NCI-H510A treated with DMSO at 0.1 percent for 48 hours (cell line): ENCODE results near the gene PRKAG2.
"Not testable (repeated sequence)": the region's sequence is repeated elsewhere in the genome, so short reads cannot be mapped to it uniquely, and the experiment has no call there.

Source experiments
- DNase-seq: peaks from one replicate; lab custom pipeline; 2025; lab: John Stamatoyannopoulos, UW

Gene PRKAG2

DNA sequence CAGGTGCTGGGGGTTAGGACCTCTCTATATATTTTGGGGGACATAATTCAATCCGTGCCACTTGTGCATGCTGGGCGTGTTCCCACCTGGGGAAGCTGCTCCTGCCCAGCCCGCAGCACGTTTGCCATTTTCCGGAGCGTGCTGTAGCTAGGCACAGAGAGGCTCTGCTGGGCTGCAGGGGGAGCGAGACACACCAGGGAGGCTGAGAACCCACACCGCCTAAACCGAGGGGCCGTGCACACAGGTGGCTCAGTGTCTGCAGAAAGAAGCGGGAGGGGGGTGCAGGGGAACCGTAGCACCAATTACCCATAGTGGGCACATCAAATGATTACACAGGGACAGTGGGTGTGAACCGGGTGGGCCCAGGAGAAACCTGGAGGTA is 27.0 kb downstream of the PRKAG2 start:
- no peak for DNase-seq

DNA sequence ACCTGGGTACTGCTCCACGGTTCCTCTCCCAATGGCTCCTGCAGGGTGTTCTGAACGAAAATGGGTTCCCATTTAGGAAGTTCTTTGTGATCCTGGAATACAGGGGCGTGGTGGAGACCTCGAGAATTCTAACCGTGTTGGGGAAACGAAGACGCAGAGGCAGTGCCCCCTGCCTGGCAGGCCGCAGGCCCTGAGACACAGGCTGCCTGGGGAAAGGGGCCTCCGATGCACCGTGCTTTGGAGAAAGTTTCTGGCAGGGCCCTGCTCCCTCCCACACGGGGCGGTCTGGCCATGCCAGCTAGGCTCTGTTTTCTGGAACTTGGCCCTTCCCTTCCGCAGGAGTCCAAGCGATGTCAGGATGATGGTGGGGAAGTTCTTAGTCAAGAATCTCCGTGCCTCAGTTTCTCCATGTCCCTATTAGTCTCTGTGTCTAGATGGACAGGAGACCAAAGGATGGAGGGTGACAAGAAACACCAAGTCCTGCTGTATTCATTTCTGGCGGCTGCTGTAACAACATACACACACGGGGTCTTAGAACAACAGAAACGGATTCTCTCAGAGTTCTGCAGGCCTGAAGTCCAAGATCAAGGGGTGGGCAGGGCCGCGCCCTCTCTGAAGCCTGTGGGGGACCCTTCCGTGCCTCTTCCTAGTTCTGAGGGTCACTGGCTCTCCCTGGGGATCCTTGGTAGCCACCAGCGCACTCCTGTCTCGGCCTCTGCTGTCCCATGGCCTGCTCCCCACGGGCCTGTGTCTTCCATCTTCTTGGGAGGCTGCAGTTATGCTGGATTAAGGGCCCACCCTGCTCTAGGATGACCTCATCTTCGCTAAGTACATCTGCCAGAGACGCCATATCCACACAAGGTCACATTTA is 27.7 kb downstream of the PRKAG2 start:
- no peak for DNase-seq

DNA sequence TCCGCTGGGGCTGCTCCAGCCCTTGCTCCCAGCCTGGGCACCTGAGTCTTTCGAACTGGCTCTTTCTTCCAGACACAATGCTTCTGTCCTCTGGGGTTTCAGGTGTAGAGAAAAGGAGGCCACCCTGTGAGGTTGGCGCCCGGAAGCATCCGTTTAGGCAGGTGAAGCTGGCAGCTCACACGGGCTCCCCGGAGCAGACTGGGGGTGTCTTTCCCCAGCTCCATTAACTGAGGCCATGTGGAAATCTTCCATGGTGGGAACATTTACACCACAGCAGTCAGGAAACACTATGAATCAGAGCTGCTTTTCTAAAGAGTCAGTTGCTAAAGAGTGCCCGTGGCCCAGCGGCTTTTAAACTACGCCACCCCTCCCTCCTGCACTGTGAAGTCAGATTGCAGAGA is 29.2 kb downstream of the PRKAG2 start:
- no peak for DNase-seq

DNA sequence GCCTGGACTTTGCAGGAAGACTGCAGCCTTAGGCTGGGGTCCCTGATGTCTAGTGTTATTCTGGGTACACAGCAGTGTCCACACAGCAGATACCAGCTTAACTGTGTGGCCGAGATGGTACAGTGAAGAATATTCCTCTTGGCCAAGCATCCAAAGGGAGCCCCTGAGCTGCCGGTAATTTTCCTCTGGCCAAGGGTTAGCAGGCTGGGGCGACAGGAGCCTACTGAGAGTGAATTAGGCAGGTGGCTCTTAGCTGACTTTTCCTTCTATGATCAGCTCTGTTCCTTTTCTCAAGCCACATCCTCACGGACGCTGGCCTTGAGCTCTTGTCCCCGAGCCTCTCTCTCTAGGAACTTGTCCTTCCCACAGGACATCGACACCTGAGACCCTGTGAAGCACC is 29.8 kb downstream of the PRKAG2 start:
- no peak for DNase-seq

DNA sequence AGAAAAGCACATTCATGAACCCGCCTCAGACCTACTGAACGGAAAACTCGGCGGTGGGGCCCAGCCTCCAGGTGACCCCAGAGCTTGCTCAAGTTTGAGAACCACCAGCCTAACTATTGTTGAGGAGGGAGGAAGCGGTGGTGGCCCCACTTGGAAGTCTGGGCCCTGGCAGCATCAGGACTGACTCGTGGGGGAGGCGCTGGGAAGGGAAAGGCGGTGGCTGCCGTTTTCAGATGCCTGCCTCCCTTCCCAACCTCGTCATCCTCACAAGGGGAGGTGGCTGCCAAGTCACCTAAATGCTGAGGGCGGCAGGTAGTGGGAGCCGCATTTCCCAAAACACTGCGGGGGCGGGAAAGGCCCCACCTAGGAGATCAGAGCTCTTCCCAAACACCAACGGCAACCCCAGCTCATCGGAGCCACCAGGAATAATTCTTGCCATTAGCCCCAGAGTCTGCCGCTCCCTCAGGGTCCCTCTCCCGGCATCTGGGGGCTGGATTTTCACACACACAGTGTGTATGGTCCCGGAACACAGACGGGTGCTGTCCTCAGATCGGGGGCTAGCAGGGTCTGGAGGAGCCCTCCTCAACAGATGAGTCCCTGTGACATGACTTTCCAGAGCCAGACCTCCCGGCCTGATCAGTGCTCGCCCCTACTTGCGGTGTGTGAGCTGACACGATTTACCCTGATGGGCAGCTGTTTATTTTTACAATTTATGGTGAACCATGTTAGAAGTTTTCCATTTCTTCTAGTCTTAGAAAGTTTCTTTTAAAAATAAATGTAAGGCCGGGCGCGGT is 31.3 kb downstream of the PRKAG2 start:
- no peak for DNase-seq

DNA sequence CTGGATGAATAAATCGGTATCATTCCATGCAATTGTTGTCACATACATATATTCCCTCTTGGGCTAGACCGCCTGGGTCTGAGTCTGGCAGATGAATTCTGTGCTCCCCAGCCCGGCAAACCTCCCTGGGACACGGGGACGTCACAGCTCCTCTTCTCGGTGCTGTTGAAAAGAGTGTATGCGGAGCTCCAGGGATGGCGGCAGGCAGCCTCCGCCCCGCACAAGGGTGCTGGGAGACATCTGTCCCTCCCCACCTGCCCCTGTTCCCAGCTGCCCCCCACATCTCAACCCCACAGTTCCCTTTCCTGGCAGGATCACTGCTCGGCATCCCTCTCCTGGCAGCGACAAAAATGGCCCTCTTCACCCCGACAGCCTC is 32.1 kb downstream of the PRKAG2 start:
- no peak for DNase-seq

DNA sequence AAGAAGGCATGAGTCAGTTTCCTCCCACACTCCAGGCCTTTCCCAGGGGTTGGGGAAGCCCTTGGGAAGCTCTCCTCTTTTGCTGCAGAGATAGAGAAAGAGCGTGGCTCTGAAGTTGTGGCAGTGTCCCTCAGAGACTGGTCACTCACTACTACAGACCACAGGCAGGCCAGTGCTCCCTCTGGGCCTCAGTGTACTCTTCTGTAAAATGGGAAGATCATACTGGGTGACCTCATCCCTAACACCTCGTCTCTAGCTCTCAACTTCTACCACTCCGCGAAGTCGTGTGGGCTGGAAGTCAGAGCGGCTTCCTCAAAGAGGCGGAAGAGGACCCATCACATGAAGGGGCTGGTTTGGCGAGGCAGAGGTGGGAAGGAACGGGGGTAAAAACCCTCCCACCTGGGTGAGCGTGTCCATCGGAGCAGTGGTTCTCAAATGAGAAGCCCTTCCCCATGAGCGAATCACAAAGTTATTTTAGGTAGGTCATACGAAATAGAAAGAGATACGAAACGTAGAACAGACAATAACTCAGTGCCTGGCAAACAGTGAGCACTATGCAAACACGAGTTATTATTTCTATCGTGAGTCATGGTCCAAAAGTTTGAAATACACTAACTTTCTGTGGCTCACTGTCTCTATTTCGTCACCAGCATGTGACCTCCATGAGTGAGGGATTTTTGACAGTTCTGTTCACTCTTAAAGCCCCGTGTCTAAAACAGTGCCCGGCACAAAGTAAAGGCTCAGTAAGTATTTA is 32.7 kb downstream of the PRKAG2 start:
- no peak for DNase-seq

DNA sequence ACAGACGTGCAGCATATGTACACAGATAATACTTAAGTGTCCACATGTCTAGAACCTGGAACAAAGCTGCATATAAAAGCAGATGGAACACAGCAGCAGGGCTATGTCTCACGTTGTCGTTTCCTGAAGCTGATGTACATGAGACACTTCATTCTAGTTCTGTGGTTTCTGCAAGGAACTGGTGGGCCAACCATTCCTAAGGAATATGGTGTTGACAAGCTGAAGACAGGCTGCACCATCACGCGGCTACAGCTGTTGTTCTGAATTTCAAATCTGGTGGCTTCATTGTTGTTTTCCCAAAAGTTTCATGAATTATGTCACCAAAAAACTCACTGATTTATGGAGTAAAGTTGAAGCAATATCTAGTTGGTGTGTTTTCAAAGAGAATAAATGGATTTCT is 33.7 kb downstream of the PRKAG2 start:
- no peak for DNase-seq

DNA sequence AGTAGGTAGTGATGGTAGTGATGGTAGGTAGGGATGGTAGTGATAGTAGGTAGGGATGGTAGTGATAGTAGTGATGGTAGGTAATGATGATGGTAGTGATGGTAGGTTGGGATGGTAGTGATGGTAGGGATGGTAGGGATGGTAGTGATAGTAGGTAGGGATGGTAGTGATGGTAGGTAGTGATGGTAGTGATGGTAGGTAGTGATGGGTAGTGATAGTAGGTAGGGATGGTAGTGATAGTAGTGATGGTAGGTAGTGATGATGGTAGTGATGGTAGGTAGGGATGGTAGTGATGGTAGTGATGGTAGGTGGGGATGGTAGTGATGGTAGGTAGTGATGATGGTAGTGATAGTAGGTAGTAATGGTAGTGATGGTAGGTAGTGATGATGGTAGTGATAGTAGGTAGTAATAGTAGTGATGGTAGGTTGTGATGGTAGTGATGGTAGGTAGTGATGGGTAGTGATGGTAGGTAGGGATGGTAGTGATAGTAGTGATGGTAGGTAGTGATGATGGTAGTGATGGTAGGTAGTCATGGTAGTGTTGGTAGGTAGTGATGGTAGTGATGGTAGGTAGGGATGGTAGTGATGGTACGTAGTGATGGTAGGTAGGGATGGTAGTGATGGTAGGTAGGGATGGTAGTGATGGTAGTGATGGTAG is 35.4 kb downstream of the PRKAG2 start:
- not testable (repeated sequence) for DNase-seq

DNA sequence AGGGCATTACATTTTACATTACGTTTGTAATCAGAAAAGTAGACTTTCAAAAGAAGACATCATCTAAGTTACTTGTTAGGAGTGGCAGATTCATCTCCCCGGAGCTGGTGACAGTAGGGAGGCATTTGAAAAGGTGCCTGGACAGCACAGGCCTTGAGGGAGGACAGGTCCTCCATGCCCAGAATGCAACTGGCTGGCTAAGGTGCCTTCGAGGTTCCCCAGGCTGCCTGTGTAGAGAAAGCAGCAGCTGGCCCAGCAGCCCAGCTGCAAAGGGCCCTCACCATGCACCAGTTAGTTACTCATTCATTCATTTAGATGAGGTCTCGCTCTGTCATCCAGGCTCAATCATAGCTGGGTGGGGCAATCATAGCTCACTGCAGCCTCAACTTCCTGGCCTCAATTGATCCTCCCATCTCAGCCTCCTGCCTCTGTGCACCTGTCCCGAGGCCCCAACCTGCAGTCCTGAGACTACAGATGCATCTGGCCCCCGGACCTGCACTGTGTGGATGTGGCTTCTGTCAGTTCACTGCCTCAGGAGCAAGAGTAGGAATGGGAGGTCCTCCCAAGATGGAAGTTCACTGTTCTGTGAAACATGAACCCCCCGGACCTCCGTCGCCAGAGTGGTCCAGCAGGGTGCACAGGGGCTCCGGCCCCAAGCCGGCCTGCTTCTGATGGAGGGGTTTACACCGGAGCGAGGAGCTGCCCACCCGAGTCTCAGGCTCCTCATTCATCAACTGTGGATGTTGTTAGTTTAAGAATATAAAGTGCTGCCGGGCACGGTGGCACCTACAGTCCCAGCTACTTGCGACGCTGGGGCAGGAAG is 36.6 kb downstream of the PRKAG2 start:
- DNase-seq, result no peak

DNA sequence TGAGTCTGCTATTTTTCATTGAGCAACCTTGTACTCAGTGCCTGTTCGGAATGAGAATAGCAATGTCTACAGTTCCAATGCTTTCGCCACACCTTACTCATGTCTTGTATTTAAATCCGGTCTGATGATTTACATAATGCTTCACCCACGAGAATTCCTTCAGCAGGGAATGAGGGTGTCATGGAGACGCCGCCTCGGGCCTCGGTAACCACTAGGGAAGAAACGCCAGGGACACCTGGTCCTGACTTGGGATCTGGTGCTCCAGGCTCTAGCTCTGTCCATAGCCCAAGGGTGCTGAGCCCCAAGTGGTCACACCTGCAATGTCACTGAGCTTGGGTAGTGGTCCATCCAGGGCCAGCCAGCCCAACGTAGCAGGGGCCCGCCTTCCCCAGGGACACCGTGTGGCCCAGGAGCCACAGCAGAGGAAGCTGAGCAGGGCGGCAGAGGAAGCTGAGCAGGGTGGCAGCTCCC is 37.4 kb downstream of the PRKAG2 start:
- DNase-seq, result no peak

DNA sequence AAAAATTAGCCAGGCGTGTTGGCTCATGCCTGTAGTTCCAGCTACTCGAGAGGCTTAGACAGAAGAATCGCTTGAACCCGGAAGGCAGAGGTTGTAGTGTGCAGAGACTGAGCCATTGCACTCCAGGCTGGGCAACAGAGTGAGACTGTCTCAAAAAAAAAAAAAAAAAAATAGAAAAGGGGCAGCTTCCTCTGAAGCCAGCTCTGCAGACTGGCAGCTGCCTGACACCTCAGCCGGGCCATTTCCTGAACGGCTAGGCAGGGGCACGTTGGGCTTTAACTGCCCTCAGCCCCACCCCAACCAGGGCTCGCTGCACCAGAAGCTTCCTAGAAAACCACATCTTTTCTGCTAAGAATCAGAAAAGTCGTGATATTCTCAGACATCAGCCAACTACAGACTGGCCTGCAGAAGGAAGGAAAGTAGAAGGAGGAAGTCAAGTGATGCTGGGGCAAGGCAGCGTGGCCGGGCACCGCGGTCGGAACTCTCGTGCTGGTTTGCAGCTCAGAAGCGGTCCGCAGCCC is 38.0 kb downstream of the PRKAG2 start:
- DNase-seq, result no peak

DNA sequence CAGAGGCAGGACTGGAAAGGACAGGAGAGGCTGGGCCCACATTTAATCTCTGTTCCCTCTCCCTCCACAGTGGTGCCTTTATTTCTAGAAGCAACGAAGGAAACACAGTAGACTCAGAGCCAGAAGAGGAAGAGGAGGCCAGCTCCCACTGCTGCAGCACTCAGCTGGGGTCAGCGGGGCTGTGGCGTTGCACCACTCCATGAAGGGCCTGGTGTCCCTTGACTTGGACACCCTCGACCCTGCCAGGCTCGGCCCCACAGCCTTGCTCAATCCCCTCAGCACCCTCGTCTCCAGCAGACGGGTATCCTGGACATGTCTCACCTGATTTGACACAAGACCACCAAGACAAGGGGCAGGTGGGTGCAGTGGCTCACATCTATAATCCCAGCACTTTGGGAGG is 38.8 kb downstream of the PRKAG2 start:
- DNase-seq, result no peak

DNA sequence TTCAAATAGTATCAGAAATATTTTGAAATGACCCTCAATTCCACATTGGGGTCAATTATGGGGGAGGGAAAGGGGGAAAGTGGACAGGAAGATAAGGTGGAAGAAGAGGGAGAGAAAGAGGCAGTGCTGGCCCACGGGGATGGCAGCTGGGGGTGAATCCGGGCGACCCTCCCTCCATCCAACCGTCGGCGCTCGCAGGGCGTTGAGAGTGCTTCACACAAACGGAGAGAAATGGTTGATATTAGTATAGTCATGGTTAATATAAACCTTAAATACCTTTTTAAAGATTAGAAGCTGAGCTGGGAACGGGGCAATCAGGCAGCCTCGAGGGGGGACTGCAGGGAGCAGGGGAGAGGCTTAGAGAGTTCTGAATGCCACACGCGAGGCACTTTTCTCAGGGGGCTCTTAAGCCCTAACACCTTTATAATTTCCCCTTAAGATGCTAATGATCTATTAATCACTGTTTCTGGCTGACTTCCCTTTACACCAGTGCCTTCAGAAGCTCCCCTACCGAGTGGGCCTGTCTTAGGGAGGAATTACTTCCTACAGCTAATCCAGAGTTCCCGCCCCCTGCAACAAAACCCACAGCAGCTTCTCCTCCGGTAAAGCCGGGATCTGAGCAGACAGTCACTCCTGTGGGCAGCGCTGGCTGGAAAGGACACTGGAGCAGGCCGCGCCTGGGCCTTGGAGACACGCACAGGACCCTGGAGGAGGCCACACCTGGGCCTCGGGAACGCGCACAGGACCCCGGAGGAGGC is 39.5 kb downstream of the PRKAG2 start:
- no peak for DNase-seq

DNA sequence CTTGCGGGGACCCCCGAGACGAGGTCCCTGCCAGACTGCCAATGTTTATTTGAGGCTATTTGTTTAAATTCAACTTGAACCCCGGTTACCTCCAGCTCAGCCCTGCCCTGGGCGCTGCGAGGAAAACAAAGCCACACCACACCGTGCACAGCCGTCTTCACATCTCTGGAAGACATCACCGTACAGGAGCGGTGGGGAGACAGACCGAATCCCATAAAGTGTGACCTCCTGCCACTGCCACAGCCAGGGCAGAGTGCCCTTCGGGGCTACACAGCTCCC is 40.0 kb downstream of the PRKAG2 start:
- DNase-seq, result no peak

DNA sequence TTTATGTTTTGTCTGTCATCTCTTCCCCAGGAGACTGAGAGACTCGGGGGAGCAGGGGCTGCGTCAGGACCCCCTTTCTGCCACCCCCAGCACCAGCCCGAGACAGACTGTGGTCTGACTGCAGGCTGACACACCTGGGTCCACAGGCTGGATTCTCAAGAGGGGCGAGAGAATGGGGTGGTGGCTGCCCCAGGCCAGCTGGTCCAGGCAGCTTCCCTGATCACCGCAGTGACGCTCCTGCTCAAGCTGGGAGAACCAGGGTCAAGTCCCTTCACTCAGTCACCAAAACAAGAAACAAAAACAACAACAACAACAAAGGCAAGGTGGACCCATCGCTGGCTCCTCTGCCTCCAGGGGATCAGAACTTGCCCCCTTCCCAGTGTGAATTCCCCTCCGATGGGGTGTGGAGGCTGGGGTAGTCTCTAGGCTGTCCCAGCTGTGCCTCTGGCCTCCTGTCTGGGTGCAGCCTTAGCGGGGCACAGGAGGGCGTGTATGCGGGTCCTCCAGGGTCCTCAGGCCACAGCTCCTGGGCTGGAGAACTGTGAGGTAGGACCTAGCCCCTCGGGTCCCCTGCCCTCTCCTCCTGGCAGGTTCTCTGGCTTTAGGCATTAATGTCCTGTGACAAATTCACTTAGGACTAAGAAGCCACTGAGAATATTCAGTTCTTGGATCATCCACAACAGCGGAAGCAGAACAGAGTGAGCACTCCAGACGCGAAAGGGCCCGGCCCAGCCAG is 40.6 kb downstream of the PRKAG2 start:
- DNase-seq, result no peak

DNA sequence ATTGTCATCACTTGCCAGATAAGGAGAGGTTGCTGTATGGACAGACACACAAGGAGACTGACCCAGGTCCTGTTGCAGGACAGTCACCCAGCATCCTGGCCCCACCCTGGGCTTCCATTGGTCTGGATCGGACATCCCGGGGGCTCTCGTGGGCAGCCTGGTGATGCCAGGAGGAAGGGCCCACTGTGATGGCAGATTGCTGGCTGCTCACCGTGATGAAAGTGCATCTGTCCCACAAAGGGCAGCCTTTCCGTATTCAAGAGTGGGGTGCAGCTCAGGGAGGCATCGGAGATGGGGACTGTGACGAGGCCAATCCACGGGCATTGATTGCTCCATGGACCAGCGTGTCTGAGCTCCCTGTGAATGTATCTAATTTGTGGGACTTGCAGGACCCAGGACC is 41.3 kb downstream of the PRKAG2 start:
- DNase-seq, result no peak

DNA sequence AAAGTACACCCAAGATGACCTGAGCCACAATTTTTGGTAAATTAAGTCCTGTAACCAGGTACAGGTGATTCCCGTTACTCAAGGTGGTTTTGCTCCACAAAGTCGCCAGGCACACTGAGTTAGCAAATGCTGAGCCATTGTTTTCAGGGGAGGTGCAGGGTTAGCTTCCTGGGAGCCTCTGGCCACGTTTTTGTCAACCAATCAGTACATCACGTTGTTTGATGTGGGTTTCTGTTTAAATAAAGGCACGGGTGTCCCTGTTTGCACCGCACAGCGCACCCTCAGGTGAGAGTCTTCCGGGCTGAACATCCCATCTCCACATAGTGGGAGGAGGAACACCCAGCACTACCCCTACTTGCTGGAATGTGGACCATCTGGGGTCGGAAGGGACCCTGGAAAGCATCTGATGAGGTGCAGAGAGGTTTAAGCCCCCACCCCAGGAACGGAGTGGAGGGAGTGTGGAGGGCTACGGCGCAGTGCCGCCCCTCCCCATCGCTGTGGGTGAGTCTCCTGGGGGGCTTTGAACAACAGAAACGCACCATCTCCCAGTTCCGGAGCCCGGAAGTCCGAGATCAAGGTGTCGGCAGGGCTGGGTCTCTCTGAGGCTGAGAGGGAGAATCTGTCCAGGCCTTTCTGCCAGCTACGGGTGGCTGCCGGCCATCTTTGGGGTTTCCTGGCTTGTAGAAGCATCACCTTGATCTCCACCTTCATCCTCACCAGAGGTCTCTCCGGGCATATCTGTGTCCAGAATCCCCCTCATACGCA is 42.5 kb downstream of the PRKAG2 start:
- no peak for DNase-seq

DNA sequence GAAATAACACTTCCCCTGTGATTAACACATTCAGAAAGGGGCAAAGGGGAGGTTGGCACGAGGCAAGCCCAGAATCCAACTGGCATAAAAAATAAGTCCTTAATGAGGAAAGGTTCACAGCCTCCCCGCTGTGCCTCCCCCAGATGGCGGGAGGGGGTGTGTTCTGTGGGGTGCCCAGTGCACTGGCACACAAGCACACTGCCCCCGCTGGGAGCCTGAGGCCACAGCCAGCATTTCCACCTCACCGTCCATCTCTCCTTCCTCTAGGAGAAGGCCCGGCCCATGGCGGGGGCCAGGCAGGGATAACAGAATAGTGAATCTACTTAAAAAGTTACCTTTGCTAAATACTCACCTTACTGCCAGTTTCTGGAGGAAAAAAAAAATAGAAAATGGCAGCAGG is 43.2 kb downstream of the PRKAG2 start:
- no peak for DNase-seq
